Psoas muscle (tissue), 8 donors: ENCODE results near the gene CETP. TPM values are rescaled to one million over a fixed set of nuclear protein-coding genes. Genes with fewer than 3 reads are reported as not detected.

Source experiments
- ATAC-seq, 4 donors: fragments of 200-7000 bp; cut with Tn5 transposase; one replicate each; pipeline ENCODE4 v1.9.1; 2020; ENCODE audit warnings: moderate library complexity in 3 of 4, mild to moderate bottlenecking in 2 of 4
- DNase-seq, 2 donors: peaks; one replicate each; pipeline ENCODE4 v3.0.0-alpha.2; 2020
- H3K27ac ChIP-seq: fragments of 200-600 bp; one replicate; pipeline ENCODE4 v1.8.0; 2022
- H3K27me3 ChIP-seq, 3 donors: fragments of 200-600 bp in 1 of 3; one replicate each; pipeline versions ENCODE4 v1.6.1 to v1.8.0; 2013 to 2022; ENCODE audit warnings: low read length in 2 of 3, mild to moderate bottlenecking in 2 of 3, moderate library complexity in 1 of 3; ENCODE audit not compliant: insufficient read depth in 3 of 3
- H3K36me3 ChIP-seq, 2 donors: fragments of 200-600 bp in 1 of 2; one replicate each; pipeline versions ENCODE4 v1.6.1 to v1.8.0; 2013 to 2022; ENCODE audit warnings: low read depth in 1 of 2, mild to moderate bottlenecking in 1 of 2, moderate library complexity in 1 of 2; ENCODE audit not compliant: insufficient read depth in 1 of 2
- H3K4me1 ChIP-seq: fragments of 200-600 bp; one replicate; pipeline ENCODE4 v1.8.0; 2022
- H3K4me3 ChIP-seq: fragments of 200-600 bp; one replicate; pipeline ENCODE4 v1.8.0; 2022; ENCODE audit warnings: mild to moderate bottlenecking
- H3K9me3 ChIP-seq: fragments of 200-600 bp; one replicate; pipeline ENCODE4 v1.8.0; 2022
- CTCF ChIP-seq: fragments of 200-600 bp; IDR thresholded peaks from one replicate; pipeline ENCODE4 v1.8.0; 2022; ENCODE audit warnings: antibody characterized with exemption
- WGBS, 3 donors: extraction: QIAGEN DNeasy Blood & Tissue Kit; methylation state at CpG; one replicate each; pipeline versions ENCODE4 v1.1.6 to v1.1.7; 2013; 5-methylcytosine and 5-hydroxymethylcytosine counted together
- intact Hi-C, 2 donors: fragments of 100-400 bp; cut with DNase I; formaldehyde crosslinking; loops; one replicate each; pipeline versions ENCODE4 v1.11.0 to v1.14.2; 2022
- long read RNA-seq, 2 donors: library from polyadenylated mRNA; unstranded; transcript quantifications; one replicate each; pipeline ENCODE4 v2.0.0, GENCODE V29; 2021
- polyA plus RNA-seq, 3 donors: library from polyadenylated mRNA; stranded (reverse); fragments of 200-250 nt; gene quantifications; one replicate each; pipeline ENCODE4 v1.2.3, GENCODE V29; 2013
- total RNA-seq, 4 donors: library from RNA; stranded (reverse); fragmentation: NEBNext Ultra II Directional in 2 of 4; extraction: Animal tissue kit (Norgen Biotek cat#: 25700) in 2 of 4; gene quantifications; one replicate each; pipeline versions ENCODE4 v1.2.1 to v1.2.4, GENCODE V29; 2021 to 2023
- donor health status: healthy with polysubstance abuse.
- donor health status: DM: no; HTN: no; CAD: no; lungs with moderate emphysema.
- donor health status: Bipolar disorder and iron deficiency.
- donor health status: healthy.
- donor health status: DM: yes; HTN: yes; CAD: no.
- donor health status: DM: no; HTN: no; CAD: no.
- donor health status: DM: no; HTN: no; CAD: no.
- donor health status: DM: yes; HTN: yes; CAD: no.

CETP gene
- under 1 TPM in 3 of 4 donors, not detected in 1; 0.17 to 0.67 (median 0.19) TPM for total RNA-seq
- polyA plus RNA-seq = under 1 TPM in 2 of 3 donors, not detected in 1; 0.05 to 0.14 TPM
- long read RNA-seq, donor 1 = 0 reads
- long read RNA-seq, donor 2 = 0 reads

GRCh38 chr16:56961851-56962281, at the start of gene CETP:
Gene CETP, plus strand, starts transcription at chr16:56961950. Its CDS starts 30 bp downstream, at chr16:56961980.
- H3K4me3 ChIP-seq = no peak within 1 kb of the TSS
- DNase-seq = peak in 1 of 2 donors; percentile 32
- no peak for TF ChIP-seq CTCF
- no peak for ATAC-seq
- 65 to 71% (median 65%) methylated on average over 12 of the region's 12 CpGs for WGBS, 3 donors
- H3K27ac ChIP-seq = no peak within 1 kb of the TSS
- H3K27me3 ChIP-seq = no peaks in the 10 kb centered on the region
- intact Hi-C loops = loop anchor here in 1 of 2 donors (2.0 to 10.0 kb wide), 2 partner anchors 85 to 1893 kb away; no protein-coding TSS in a partner anchor
- peaks cover 5% of the 10 kb centered on the region for H3K4me1 ChIP-seq
- no peaks in the 10 kb centered on the region for H3K9me3 ChIP-seq
- H3K36me3 ChIP-seq = no peaks in the 10 kb centered on the region

- Histone ChIP-seq H3K27me3 (peaks cover 0 to 28% (median 0%) of the 10 kb centered on the region in 3 donors), H3K4me3 (no peak overlapping the region), H3K9me3 (no peaks in the 10 kb centered on the region), H3K36me3 (no peaks in the 10 kb centered on the region), H3K27ac (no peak overlapping the region), H3K4me1 (no peaks in the 10 kb centered on the region)
- no peak for TF ChIP-seq CTCF
- intact Hi-C loops = no loop called here
- ATAC-seq (no peak), DNase-seq (no peak)
- WGBS, 3 donors = 60 to 71% (median 60%) methylated on average over 18 of the region's 18 CpGs
These were observed 48.7 kb upstream of the CETP start for GRCh38 chr16:56912746-56913708.

- H3K27me3 ChIP-seq = peaks cover 0 to 28% (median 0%) of the 10 kb centered on the region in 3 donors
- TF ChIP-seq CTCF = no peak
- no peak overlapping the region for H3K4me3 ChIP-seq
- no peak overlapping the region for H3K27ac ChIP-seq
- ATAC-seq (no peak), DNase-seq (no peak)
- WGBS, 3 donors = 83 to 93% (median 85%) methylated on average over 7 of the region's 7 CpGs
- H3K4me1 ChIP-seq = no peaks in the 10 kb centered on the region
- intact Hi-C loops = no loop called here
- no peaks in the 10 kb centered on the region for H3K9me3 ChIP-seq
- H3K36me3 ChIP-seq = no peaks in the 10 kb centered on the region
These were observed 46.9 kb upstream of the CETP start for GRCh38 chr16:56914896-56915295.

GRCh38 chr16:56915336-56916119, 46.2 kb upstream of the CETP start:
- 50 to 54% (median 51%) methylated on average over 13 of the region's 13 CpGs for WGBS, 3 donors
- no peak for DNase-seq
- Histone ChIP-seq H3K27me3 (peaks cover 0 to 28% (median 0%) of the 10 kb centered on the region in 3 donors), H3K4me3 (no peak overlapping the region), H3K36me3 (no peaks in the 10 kb centered on the region), H3K4me1 (no peaks in the 10 kb centered on the region), H3K9me3 (no peaks in the 10 kb centered on the region), H3K27ac (no peak overlapping the region)
- intact Hi-C loops = no loop called here
- no peak for TF ChIP-seq CTCF
- no peak for ATAC-seq
